GM23338 (cell line): ENCODE results near the gene GRK4. TPM values are rescaled to one million over a fixed set of nuclear protein-coding genes. Genes with fewer than 3 reads are reported as not detected.

ENCODE experiments used
- ATAC-seq: fragments of 200-7000 bp; cut with Tn5 transposase; 3 replicates; pipeline ENCODE4 v1.9.1; 2020
- DNase-seq: peaks from one replicate; pipeline ENCODE4 v3.0.0-alpha.2; 2015; ENCODE audit warnings: low spot score
- H2AFZ ChIP-seq: fragments of 200-600 bp; sonication (generic); 2 replicates; pipeline ENCODE4 v1.8.0; 2016; ENCODE audit warnings: antibody characterized with exemption, mild to moderate bottlenecking, moderate library complexity
- H3F3A ChIP-seq: fragments of 200-600 bp; sonication (generic); replicated peaks from 2 replicates; pipeline ENCODE4 v1.8.0; 2017; ENCODE audit warnings: antibody characterized with exemption, mixed run types, low read depth
- H3K27ac ChIP-seq: fragments of 200-600 bp; sonication (generic); 2 replicates; pipeline ENCODE4 v1.6.1; 2016; ENCODE audit warnings: low read depth
- H3K27me3 ChIP-seq: fragments of 200-600 bp; sonication (generic); 2 replicates; pipeline ENCODE4 v1.8.0; 2016; ENCODE audit warnings: mild to moderate bottlenecking, mixed run types, moderate library complexity; ENCODE audit not compliant: insufficient read depth
- H3K36me3 ChIP-seq: fragments of 200-600 bp; sonication (generic); 2 replicates; pipeline ENCODE4 v1.8.0; 2016; ENCODE audit warnings: mild to moderate bottlenecking; ENCODE audit not compliant: insufficient read depth
- H3K4me1 ChIP-seq: fragments of 200-600 bp; sonication (generic); 2 replicates; pipeline ENCODE4 v1.8.0; 2016; ENCODE audit warnings: mild to moderate bottlenecking, moderate library complexity; ENCODE audit not compliant: insufficient read depth
- H3K4me2 ChIP-seq: fragments of 200-600 bp; sonication (generic); 2 replicates; pipeline ENCODE4 v1.7.1; 2017; ENCODE audit warnings: mixed run types
- H3K4me3 ChIP-seq: fragments of 200-600 bp; sonication (generic); 2 replicates; pipeline ENCODE4 v1.6.1; 2016; ENCODE audit warnings: mixed run types
- H3K79me2 ChIP-seq: fragments of 200-600 bp; sonication (generic); replicated peaks from 2 replicates; pipeline ENCODE4 v1.8.0; 2017; ENCODE audit warnings: mild to moderate bottlenecking; ENCODE audit not compliant: insufficient read depth
- H3K9me2 ChIP-seq: fragments of 200-600 bp; sonication (generic); 2 replicates; pipeline ENCODE4 v1.8.0; 2017; ENCODE audit not compliant: insufficient read depth
- H4K20me1 ChIP-seq: fragments of 200-600 bp; sonication (generic); replicated peaks from 2 replicates; pipeline ENCODE4 v1.8.0; 2017; ENCODE audit warnings: mild to moderate bottlenecking; ENCODE audit not compliant: insufficient read depth
- H3K27ac Mint-ChIP-seq: 2 replicates; pipeline ENCODE4 v1.8.0; 2020; ENCODE audit warnings: inconsistent platforms, mild to moderate bottlenecking, moderate library complexity, mixed read lengths
- H3K27me3 Mint-ChIP-seq: 3 replicates; pipeline ENCODE4 v1.8.0; 2022; ENCODE audit warnings: low read depth, mild to moderate bottlenecking, moderate library complexity, mixed read lengths, inconsistent platforms; ENCODE audit not compliant: insufficient read depth, poor library complexity
- H3K36me3 Mint-ChIP-seq: 3 replicates; pipeline ENCODE4 v1.8.0; 2021; ENCODE audit warnings: low read depth, mild to moderate bottlenecking, inconsistent platforms, moderate library complexity, mixed read lengths
- H3K4me1 Mint-ChIP-seq: 3 replicates; pipeline ENCODE4 v1.8.0; 2020; ENCODE audit warnings: mild to moderate bottlenecking, inconsistent platforms, mixed read lengths
- H3K4me3 Mint-ChIP-seq: 3 replicates; pipeline ENCODE4 v1.8.0; 2021; ENCODE audit warnings: moderate library complexity, mild to moderate bottlenecking, inconsistent platforms, mixed read lengths
- H3K9me3 Mint-ChIP-seq: 3 replicates; pipeline ENCODE4 v1.8.0; 2020; ENCODE audit warnings: moderate library complexity, mild to moderate bottlenecking, inconsistent platforms, mixed read lengths
- CREB1 ChIP-seq: fragments of 250-450 bp; sonication (Bioruptor Pico); IDR thresholded peaks from 2 replicates; pipeline ENCODE4 v1.5.0; 2020; ENCODE audit warnings: low read depth, mild to moderate bottlenecking, moderate library complexity
- CTCF ChIP-seq, 2 experiments: fragments of 200-600 bp in 1 of 2; sonication (generic) in 1 of 2; conservative IDR thresholded peaks; 2 replicates each; pipeline versions ENCODE4 v1.5.1 to v1.6.1; 2016 to 2017; ENCODE audit warnings: antibody characterized with exemption in 2 of 2, low read depth in 2 of 2, mild to moderate bottlenecking in 2 of 2, moderate library complexity in 1 of 2
- EZH2 ChIP-seq: fragments of 200-600 bp; sonication (generic); IDR thresholded peaks from one replicate; pipeline ENCODE4 v1.8.0; 2017; ENCODE audit warnings: antibody characterized with exemption, mild to moderate bottlenecking, low read depth; ENCODE audit not compliant: unreplicated experiment
- JUNB ChIP-seq: IDR thresholded peaks from one replicate; pipeline ENCODE4 v1.6.1; 2016; ENCODE audit warnings: antibody characterized with exemption; ENCODE audit not compliant: unreplicated experiment
- POLR2AphosphoS5 ChIP-seq: IDR thresholded peaks from 2 replicates; pipeline ENCODE4 v1.6.1; 2016; ENCODE audit warnings: antibody characterized with exemption, low read depth
- STAT1 ChIP-seq: IDR thresholded peaks from one replicate; pipeline ENCODE4 v1.6.1; 2016; ENCODE audit warnings: antibody characterized with exemption; ENCODE audit not compliant: unreplicated experiment
- ZNF331 ChIP-seq: fragments of 250-450 bp; sonication (Bioruptor Pico); IDR thresholded peaks from 2 replicates; pipeline ENCODE4 v1.5.0; 2020; ENCODE audit warnings: low read depth, mild to moderate bottlenecking, moderate library complexity
- polyA plus RNA-seq: library from polyadenylated mRNA; unstranded; fragments of >200 nt; fragmentation: Nextera tagmentation; extraction: Ambion mirVana; gene quantifications from 2 replicates; pipeline ENCODE4 v1.2.1, GENCODE V29; 2016
- total RNA-seq: library from RNA; depleted of rRNA; stranded (reverse); fragments of >200 nt; shearing (Covaris generic); gene quantifications from 2 replicates; pipeline ENCODE4 v1.2.3, GENCODE V29; 2014
- TF ChIP-seq, protein P1 (sequence below): IDR thresholded peaks from 2 replicates; pipeline ENCODE4 v1.6.1; 2016; ENCODE audit warnings: antibody characterized with exemption
- TF ChIP-seq, protein P2 (sequence below): IDR thresholded peaks from one replicate; pipeline ENCODE4 v1.6.1; 2018; ENCODE audit warnings: antibody characterized with exemption; ENCODE audit not compliant: unreplicated experiment

GRK4 gene
- total and polyA plus RNA-seq, 2 experiments from 2014 or later: 1.3 to 1.4 TPM

DNA sequence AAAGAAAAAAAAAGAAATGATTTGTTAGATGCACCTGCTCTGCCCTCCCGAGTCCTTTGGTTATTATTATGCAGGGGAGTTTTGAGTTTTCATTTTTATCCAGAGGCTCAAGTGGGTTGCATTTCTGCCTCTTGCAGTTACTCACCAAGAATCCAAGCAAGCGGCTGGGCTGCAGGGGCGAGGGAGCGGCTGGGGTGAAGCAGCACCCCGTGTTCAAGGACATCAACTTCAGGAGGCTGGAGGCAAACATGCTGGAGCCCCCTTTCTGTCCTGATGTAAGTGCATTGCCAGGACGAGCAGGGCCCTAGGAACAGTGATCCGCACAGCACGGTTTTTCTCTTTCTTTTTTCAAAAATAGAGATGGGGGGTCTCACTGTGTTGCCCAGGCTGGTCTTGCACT is 71.9 kb downstream of the GRK4 start:
- no peaks in the 10 kb centered on the region for H3K9me3 Mint-ChIP-seq
- TF ChIP-seq JUNB (no peak), POLR2AphosphoS5 (no peak), STAT1 (no peak), CTCF (conservative IDR thresholded peaks at IDR 0.05; ENCODE audit: low read depth in 2 of 2) (no peak), CREB1 (CRISPR knock-in tag) (no peak), EZH2 (no peak)
- TF ChIP-seq, protein P1, sequence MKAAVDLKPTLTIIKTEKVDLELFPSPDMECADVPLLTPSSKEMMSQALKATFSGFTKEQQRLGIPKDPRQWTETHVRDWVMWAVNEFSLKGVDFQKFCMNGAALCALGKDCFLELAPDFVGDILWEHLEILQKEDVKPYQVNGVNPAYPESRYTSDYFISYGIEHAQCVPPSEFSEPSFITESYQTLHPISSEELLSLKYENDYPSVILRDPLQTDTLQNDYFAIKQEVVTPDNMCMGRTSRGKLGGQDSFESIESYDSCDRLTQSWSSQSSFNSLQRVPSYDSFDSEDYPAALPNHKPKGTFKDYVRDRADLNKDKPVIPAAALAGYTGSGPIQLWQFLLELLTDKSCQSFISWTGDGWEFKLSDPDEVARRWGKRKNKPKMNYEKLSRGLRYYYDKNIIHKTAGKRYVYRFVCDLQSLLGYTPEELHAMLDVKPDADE: no peak
- TF ChIP-seq, protein P2, sequence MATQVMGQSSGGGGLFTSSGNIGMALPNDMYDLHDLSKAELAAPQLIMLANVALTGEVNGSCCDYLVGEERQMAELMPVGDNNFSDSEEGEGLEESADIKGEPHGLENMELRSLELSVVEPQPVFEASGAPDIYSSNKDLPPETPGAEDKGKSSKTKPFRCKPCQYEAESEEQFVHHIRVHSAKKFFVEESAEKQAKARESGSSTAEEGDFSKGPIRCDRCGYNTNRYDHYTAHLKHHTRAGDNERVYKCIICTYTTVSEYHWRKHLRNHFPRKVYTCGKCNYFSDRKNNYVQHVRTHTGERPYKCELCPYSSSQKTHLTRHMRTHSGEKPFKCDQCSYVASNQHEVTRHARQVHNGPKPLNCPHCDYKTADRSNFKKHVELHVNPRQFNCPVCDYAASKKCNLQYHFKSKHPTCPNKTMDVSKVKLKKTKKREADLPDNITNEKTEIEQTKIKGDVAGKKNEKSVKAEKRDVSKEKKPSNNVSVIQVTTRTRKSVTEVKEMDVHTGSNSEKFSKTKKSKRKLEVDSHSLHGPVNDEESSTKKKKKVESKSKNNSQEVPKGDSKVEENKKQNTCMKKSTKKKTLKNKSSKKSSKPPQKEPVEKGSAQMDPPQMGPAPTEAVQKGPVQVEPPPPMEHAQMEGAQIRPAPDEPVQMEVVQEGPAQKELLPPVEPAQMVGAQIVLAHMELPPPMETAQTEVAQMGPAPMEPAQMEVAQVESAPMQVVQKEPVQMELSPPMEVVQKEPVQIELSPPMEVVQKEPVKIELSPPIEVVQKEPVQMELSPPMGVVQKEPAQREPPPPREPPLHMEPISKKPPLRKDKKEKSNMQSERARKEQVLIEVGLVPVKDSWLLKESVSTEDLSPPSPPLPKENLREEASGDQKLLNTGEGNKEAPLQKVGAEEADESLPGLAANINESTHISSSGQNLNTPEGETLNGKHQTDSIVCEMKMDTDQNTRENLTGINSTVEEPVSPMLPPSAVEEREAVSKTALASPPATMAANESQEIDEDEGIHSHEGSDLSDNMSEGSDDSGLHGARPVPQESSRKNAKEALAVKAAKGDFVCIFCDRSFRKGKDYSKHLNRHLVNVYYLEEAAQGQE: no peak
- H3K9me2 ChIP-seq: no peaks in the 10 kb centered on the region
- DNase-seq (no peak), ATAC-seq (no peak)
- no peaks in the 10 kb centered on the region for H3K27me3 ChIP-seq
- H2AFZ ChIP-seq: no peak overlapping the region
- no peak overlapping the region for H3K4me3 ChIP-seq
- H3K4me2 ChIP-seq: no peak overlapping the region
- H3K4me1 ChIP-seq: no peaks in the 10 kb centered on the region
- H3K27ac Mint-ChIP-seq: no peak overlapping the region
- H3K27me3 Mint-ChIP-seq: peaks cover 22% of the 10 kb centered on the region
- no peak overlapping the region for H3K27ac ChIP-seq
- H3K36me3 Mint-ChIP-seq: no peaks in the 10 kb centered on the region
- no peaks in the 10 kb centered on the region for H4K20me1 ChIP-seq
- H3F3A ChIP-seq: no peaks in the 10 kb centered on the region
- H3K79me2 ChIP-seq: no peaks in the 10 kb centered on the region
- H3K4me1 Mint-ChIP-seq: no peaks in the 10 kb centered on the region; the same call in 2 of the 3 replicates
- no peak overlapping the region for H3K4me3 Mint-ChIP-seq
- no peaks in the 10 kb centered on the region for H3K36me3 ChIP-seq

DNA sequence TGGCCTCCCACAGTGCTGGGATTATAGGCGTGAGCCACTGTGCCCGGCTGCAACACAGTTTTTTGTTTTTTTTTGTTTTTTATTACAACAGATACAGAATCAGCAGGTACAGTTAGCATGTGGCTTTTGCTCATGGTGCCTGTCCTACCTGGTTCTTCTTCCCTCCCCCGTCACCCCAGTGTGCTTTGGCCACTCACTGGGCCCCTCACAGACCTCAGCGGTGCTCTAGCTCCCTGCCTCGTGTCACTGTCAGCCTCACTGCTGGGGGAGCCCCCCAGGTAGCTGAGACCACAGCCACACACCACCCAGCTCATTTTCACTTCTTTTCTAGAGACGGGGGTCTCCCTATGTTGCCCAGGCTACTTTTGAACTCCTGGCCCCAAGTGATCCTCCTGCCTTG is 72.3 kb downstream of the GRK4 start:
- no peak for TF ChIP-seq JUNB
- TF ChIP-seq POLR2AphosphoS5: no peak
- no peak for TF ChIP-seq ZNF331 (CRISPR knock-in tag)
- no peak for DNase-seq
- no peaks in the 10 kb centered on the region for H3K36me3 Mint-ChIP-seq

More for the DNA sequence above, 72.3 kb downstream of the GRK4 start:
- Histone ChIP-seq H3K36me3 (no peaks in the 10 kb centered on the region), H3K27ac (no peak overlapping the region), H3K4me3 (no peak overlapping the region), H4K20me1 (no peaks in the 10 kb centered on the region), H2AFZ (no peak overlapping the region), H3K27me3 (no peaks in the 10 kb centered on the region), H3K4me1 (no peaks in the 10 kb centered on the region), H3F3A (no peaks in the 10 kb centered on the region), H3K9me2 (no peaks in the 10 kb centered on the region), H3K4me2 (no peak overlapping the region), H3K79me2 (no peaks in the 10 kb centered on the region)
- Mint-ChIP-seq H3K4me1 (no peaks in the 10 kb centered on the region), H3K27me3 (peaks cover 22% of the 10 kb centered on the region), H3K9me3 (no peaks in the 10 kb centered on the region), H3K27ac (0 out of 2 replicates have a peak overlapping the region, but pooled peaks have one; percentile 34), H3K4me3 (no peak overlapping the region)
- ATAC-seq: no peak
